ENCODE data around the gene AZIN2.

The AZIN2 gene

GRCh38 chr1:33162141-33162540 lies 81.2 kb downstream of the AZIN2 start:
- Histone ChIP-seq H4K20me1 (ENCODE audit: insufficient read depth, low read length, poor library complexity, severe bottlenecking) (no peaks in the 10 kb centered on the region), H3F3A (ENCODE audit: low read depth) (no peaks in the 10 kb centered on the region), H3K4me3 (ENCODE audit: low read length, poor library complexity, severe bottlenecking) (no peak overlapping the region), H3K36me3 (ENCODE audit: insufficient read depth, low read length) (peaks cover 6% of the 10 kb centered on the region; the same call in 1 of the 2 replicates), H3K9me2 (replicated peaks; ENCODE audit: low read depth, low read length) (no peaks in the 10 kb centered on the region), H3K4me1 (ENCODE audit: insufficient read depth, low read length, poor library complexity, severe bottlenecking) (peaks cover 7% of the 10 kb centered on the region), H3K4me2 (ENCODE audit: low read depth, low read length, poor library complexity, severe bottlenecking) (no peak overlapping the region), H3K79me2 (ENCODE audit: insufficient read depth, low read length) (no peaks in the 10 kb centered on the region), H2AFZ (ENCODE audit: low read length) (no peak overlapping the region), H3K9me3 (ENCODE audit: insufficient read depth, low read depth, low read length) (no peaks in the 10 kb centered on the region), H3K27me3 (ENCODE audit: insufficient read depth, low read length, poor library complexity, severe bottlenecking) (no peaks in the 10 kb centered on the region), H3K9ac (ENCODE audit: low read depth, low read length, poor library complexity, severe bottlenecking) (no peak overlapping the region)
- no peak for TF ChIP-seq EZH2phosphoT487 (IDR thresholded peaks at IDR 0.05; ENCODE audit: borderline replicate concordance)
- TF ChIP-seq, protein P1, sequence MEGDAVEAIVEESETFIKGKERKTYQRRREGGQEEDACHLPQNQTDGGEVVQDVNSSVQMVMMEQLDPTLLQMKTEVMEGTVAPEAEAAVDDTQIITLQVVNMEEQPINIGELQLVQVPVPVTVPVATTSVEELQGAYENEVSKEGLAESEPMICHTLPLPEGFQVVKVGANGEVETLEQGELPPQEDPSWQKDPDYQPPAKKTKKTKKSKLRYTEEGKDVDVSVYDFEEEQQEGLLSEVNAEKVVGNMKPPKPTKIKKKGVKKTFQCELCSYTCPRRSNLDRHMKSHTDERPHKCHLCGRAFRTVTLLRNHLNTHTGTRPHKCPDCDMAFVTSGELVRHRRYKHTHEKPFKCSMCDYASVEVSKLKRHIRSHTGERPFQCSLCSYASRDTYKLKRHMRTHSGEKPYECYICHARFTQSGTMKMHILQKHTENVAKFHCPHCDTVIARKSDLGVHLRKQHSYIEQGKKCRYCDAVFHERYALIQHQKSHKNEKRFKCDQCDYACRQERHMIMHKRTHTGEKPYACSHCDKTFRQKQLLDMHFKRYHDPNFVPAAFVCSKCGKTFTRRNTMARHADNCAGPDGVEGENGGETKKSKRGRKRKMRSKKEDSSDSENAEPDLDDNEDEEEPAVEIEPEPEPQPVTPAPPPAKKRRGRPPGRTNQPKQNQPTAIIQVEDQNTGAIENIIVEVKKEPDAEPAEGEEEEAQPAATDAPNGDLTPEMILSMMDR (conservative IDR thresholded peaks at IDR 0.05; ENCODE audit: low read length) = no peak

- H3K4me1 ChIP-seq (ENCODE audit: insufficient read depth, low read length, poor library complexity, severe bottlenecking) = peaks cover 7% of the 10 kb centered on the region
- TF ChIP-seq, protein P1 (conservative IDR thresholded peaks at IDR 0.05; ENCODE audit: low read length) = no peak
- TF ChIP-seq EZH2phosphoT487 (IDR thresholded peaks at IDR 0.05; ENCODE audit: borderline replicate concordance) = no peak
These were observed 82.9 kb downstream of the AZIN2 start for GRCh38 chr1:33163621-33164519.

DNA sequence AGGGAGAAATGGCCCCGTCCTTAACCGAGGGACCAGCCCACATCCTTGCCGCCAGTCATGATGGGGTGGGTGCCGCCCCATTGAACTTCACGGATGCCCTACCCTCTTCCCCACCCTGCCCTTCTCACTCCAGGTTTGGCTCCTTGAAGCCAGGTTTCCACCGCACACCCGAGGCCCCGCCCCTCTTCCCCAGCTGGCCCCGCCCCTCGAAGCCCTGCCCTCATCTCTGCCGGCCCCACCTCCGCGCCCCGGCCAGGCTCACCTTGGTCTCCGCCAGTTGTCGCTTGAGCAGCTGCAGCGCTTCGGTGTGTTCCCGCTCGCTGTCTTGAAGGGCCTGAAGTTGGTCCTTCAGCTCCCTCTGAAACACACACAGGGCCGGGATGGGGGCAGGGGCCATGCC lies 84.3 kb downstream of the AZIN2 start:
- H3K27me3 ChIP-seq (ENCODE audit: insufficient read depth, low read length, poor library complexity, severe bottlenecking) = no peaks in the 10 kb centered on the region
- no peak overlapping the region for H2AFZ ChIP-seq (ENCODE audit: low read length)
- peaks cover 7% of the 10 kb centered on the region for H3K4me1 ChIP-seq (ENCODE audit: insufficient read depth, low read length, poor library complexity, severe bottlenecking)
- no peaks in the 10 kb centered on the region for H3K36me3 ChIP-seq (ENCODE audit: insufficient read depth, low read length)
- H3K4me3 ChIP-seq (ENCODE audit: low read length, poor library complexity, severe bottlenecking) = no peak overlapping the region
- H3K4me2 ChIP-seq (ENCODE audit: low read depth, low read length, poor library complexity, severe bottlenecking) = no peak overlapping the region
- no peaks in the 10 kb centered on the region for H4K20me1 ChIP-seq (ENCODE audit: insufficient read depth, low read length, poor library complexity, severe bottlenecking)
- H3F3A ChIP-seq (ENCODE audit: low read depth) = no peaks in the 10 kb centered on the region
- H3K9ac ChIP-seq (ENCODE audit: low read depth, low read length, poor library complexity, severe bottlenecking) = no peak overlapping the region
- no peaks in the 10 kb centered on the region for H3K9me3 ChIP-seq (ENCODE audit: insufficient read depth, low read depth, low read length)
- no peaks in the 10 kb centered on the region for H3K9me2 ChIP-seq (replicated peaks; ENCODE audit: low read depth, low read length)
- TF ChIP-seq, protein P1 (conservative IDR thresholded peaks at IDR 0.05; ENCODE audit: low read length) = no peak
- no peak for TF ChIP-seq EZH2phosphoT487 (IDR thresholded peaks at IDR 0.05; ENCODE audit: borderline replicate concordance)
- no peaks in the 10 kb centered on the region for H3K79me2 ChIP-seq (ENCODE audit: insufficient read depth, low read length)

More at GRCh38 chr1:33163621-33164519, 82.9 kb downstream of the AZIN2 start:
- no peak overlapping the region for H3K4me3 ChIP-seq (ENCODE audit: low read length, poor library complexity, severe bottlenecking)
- no peaks in the 10 kb centered on the region for H3K36me3 ChIP-seq (ENCODE audit: insufficient read depth, low read length)
- no peaks in the 10 kb centered on the region for H3K79me2 ChIP-seq (ENCODE audit: insufficient read depth, low read length)
- no peak overlapping the region for H3K9ac ChIP-seq (ENCODE audit: low read depth, low read length, poor library complexity, severe bottlenecking)
- H3K9me3 ChIP-seq (ENCODE audit: insufficient read depth, low read depth, low read length) = no peaks in the 10 kb centered on the region
- no peaks in the 10 kb centered on the region for H4K20me1 ChIP-seq (ENCODE audit: insufficient read depth, low read length, poor library complexity, severe bottlenecking)
- H3K9me2 ChIP-seq (replicated peaks; ENCODE audit: low read depth, low read length) = no peaks in the 10 kb centered on the region
- no peaks in the 10 kb centered on the region for H3F3A ChIP-seq (ENCODE audit: low read depth)
- H2AFZ ChIP-seq (ENCODE audit: low read length) = no peak overlapping the region
- H3K4me2 ChIP-seq (ENCODE audit: low read depth, low read length, poor library complexity, severe bottlenecking) = no peak overlapping the region
- no peaks in the 10 kb centered on the region for H3K27me3 ChIP-seq (ENCODE audit: insufficient read depth, low read length, poor library complexity, severe bottlenecking)
